ENCODE data around the gene CCDC195. TPM values are rescaled to one million over a fixed set of nuclear protein-coding genes. Genes with fewer than 3 reads are reported as not detected.

Gene CCDC195, protein sequence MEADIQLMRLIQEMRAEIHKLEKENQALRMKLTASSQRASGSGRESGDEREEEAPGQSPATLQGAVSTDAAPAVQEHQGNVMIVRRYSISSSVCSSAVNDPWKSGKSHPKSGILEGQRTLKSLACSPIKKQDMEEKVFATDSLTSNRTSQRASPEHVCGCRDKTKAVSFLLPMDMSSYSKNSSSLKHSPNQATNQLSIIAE
- not detected in 2 replicates for total RNA-seq

GRCh38 chr2:224716201-224716600 lies at the start of gene CCDC195:
Gene CCDC195 (minus strand): TSS chr2:224716365. CDS start chr2:224716365, 0 bp downstream.

Other genes starting within 250 kb of the CCDC195 start
- gene CUL3, start 131.0 kb downstream of the CCDC195 start, total RNA-seq = 22.9 and 36.3 TPM in 2 replicates

Data from mesangial cell (primary cell).